Testis (tissue), 3 donors: ENCODE results near the gene ATF7. TPM values are rescaled to one million over a fixed set of nuclear protein-coding genes. Genes with fewer than 3 reads are reported as not detected.

Experiments used
- DNase-seq: peaks from one replicate; pipeline ENCODE4 v3.0.0-alpha.2; 2019
- H3K27ac ChIP-seq, 2 donors: fragments of 200-600 bp; sonication (generic); one replicate each; pipeline ENCODE4 v1.5.1; 2019
- H3K27me3 ChIP-seq: fragments of 200-600 bp; sonication (generic); one replicate; pipeline ENCODE4 v1.5.1; 2019
- H3K36me3 ChIP-seq: fragments of 200-600 bp; sonication (generic); one replicate; pipeline ENCODE4 v1.5.1; 2017; ENCODE audit warnings: low read depth; ENCODE audit errors: missing control alignments
- H3K4me1 ChIP-seq: fragments of 200-600 bp; sonication (generic); one replicate; pipeline ENCODE4 v1.5.1; 2019
- H3K4me3 ChIP-seq, 2 donors: fragments of 200-600 bp; sonication (generic); one replicate each; pipeline ENCODE4 v1.5.1; 2017 to 2019
- H3K9me3 ChIP-seq: fragments of 200-600 bp; sonication (generic); one replicate; pipeline ENCODE4 v1.5.1; 2017
- POLR2A ChIP-seq: fragments of 450-650 bp; IDR thresholded peaks from one replicate; pipeline ENCODE4 v1.6.1; 2017; ENCODE audit warnings: antibody characterized with exemption, mild to moderate bottlenecking, moderate library complexity
- WGBS, 2 donors: methylation state at CpG; one replicate each; pipeline ENCODE4 v1.1.5; 2018; 5-methylcytosine and 5-hydroxymethylcytosine counted together
- intact Hi-C: fragments of 100-400 bp; cut with DNase I; formaldehyde crosslinking; loops from one replicate; pipeline ENCODE4 v1.15.1; 2023; ENCODE audit warnings: low total_unique reads
- polyA plus RNA-seq: library from polyadenylated mRNA; stranded (reverse); fragments of 350-450 nt; fragmentation: Illumina TruSeq; extraction: RNeasy Lipid Tissue Mini Kit (QIAGEN cat#74804); gene quantifications from one replicate; pipeline ENCODE4 v1.2.3, GENCODE V29; 2014; ENCODE audit warnings: low read depth, low replicate concordance; ENCODE audit not compliant: insufficient read depth
- total RNA-seq, 2 donors: library from RNA; depleted of rRNA; stranded (reverse); fragments of >200 nt; gene quantifications; one replicate each; pipeline ENCODE4 v1.2.3, GENCODE V29; 2016
- TF ChIP-seq, protein P1 (sequence below), 3 experiments: fragments of 450-650 bp in 2 of 3; fragments of 200-600 bp in 1 of 3; sonication (generic) in 1 of 3; IDR thresholded peaks; one replicate each; pipeline ENCODE4 v1.5.1; 2016 to 2019; ENCODE audit warnings: antibody characterized with exemption in 3 of 3, mild to moderate bottlenecking in 2 of 3, moderate library complexity in 1 of 3

Gene ATF7
- total and polyA plus RNA-seq, 3 donors from 2014 or later, result 31.6 to 59.8 (median 55.1) TPM

DNA sequence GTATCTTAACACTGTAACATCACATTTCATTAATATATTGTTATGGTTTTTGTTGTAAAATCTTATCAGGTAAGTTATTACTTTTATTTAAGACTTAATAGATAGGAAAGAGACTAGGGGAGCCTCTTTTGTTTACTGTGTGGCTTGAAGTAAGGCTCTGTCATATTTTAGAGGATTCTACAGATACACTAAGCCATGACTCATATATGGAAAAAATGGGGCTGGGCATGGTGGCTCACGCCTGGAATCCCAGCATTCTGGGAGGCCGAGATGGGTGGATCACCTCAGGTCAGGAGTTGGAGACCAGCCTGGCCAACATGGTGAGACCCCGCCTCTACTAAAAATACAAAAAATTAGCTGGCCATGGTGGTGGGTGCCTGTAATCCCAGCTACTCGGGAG, 95.3 kb downstream of the ATF7 start:
- no peak overlapping the region for H3K4me3 ChIP-seq
- H3K36me3 ChIP-seq, result no peaks in the 10 kb centered on the region
- no peak for TF ChIP-seq POLR2A
- TF ChIP-seq, protein P1, sequence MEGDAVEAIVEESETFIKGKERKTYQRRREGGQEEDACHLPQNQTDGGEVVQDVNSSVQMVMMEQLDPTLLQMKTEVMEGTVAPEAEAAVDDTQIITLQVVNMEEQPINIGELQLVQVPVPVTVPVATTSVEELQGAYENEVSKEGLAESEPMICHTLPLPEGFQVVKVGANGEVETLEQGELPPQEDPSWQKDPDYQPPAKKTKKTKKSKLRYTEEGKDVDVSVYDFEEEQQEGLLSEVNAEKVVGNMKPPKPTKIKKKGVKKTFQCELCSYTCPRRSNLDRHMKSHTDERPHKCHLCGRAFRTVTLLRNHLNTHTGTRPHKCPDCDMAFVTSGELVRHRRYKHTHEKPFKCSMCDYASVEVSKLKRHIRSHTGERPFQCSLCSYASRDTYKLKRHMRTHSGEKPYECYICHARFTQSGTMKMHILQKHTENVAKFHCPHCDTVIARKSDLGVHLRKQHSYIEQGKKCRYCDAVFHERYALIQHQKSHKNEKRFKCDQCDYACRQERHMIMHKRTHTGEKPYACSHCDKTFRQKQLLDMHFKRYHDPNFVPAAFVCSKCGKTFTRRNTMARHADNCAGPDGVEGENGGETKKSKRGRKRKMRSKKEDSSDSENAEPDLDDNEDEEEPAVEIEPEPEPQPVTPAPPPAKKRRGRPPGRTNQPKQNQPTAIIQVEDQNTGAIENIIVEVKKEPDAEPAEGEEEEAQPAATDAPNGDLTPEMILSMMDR (IDR thresholded peaks at IDR 0.05), result no peak
- H3K4me1 ChIP-seq, result no peaks in the 10 kb centered on the region
- DNase-seq, result no peak
- no peak overlapping the region for H3K27ac ChIP-seq
- H3K27me3 ChIP-seq, result no peaks in the 10 kb centered on the region
- intact Hi-C loops, result no loop called here
- no peaks in the 10 kb centered on the region for H3K9me3 ChIP-seq
- WGBS, 2 donors, result 92 to 93% methylated on average over 4 of the region's 4 CpGs

DNA sequence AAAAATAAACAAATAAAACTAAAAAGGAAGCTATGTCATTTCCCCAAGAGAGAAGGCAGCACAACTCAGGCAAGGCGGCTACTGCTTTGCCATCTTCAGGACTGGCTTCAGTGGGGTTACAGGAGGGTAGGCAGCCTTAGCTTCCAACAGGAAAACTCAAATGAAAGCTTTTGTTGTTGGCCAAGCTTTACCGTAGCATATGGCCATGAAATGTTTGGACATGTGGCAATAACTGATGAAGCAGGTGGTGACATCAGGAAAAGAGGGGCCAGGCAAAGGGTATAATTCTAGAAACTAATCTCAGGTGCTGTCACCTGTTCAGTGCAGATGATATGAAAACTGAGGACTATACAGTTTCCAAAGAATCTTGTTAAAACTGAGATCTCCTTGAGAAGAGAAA, 96.1 kb downstream of the ATF7 start:
- no peak for TF ChIP-seq POLR2A
- TF ChIP-seq, protein P1 (IDR thresholded peaks at IDR 0.05), result no peak
- no peaks in the 10 kb centered on the region for H3K4me1 ChIP-seq
- no peaks in the 10 kb centered on the region for H3K36me3 ChIP-seq
- no peaks in the 10 kb centered on the region for H3K27me3 ChIP-seq
- H3K4me3 ChIP-seq, result no peak overlapping the region
- H3K27ac ChIP-seq, result no peak overlapping the region
- no peak for DNase-seq
- no peaks in the 10 kb centered on the region for H3K9me3 ChIP-seq
- intact Hi-C loops, result no loop called here
- WGBS, 2 donors, result 89 to 90% methylated on average over 2 of the region's 2 CpGs

DNA sequence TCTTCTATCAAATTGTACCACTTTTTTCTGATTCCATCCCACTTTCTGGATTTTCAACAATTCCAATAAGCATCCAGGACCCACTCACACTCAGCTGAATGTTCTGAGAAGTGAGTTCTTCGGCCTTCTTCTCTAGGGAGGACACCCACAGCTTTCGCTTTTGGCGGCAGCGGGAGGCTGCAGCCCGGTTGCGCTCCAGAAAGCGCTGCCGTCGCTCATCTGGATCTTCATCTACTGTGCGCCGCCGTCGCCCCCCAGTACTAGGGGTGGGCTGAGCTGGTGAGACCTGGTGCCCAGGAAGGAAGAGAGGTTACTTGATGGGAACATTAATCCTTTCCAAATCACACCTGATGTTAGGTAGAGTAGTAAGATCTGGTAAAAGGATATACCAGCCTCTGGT, 101.7 kb downstream of the ATF7 start:
- no peak for DNase-seq
- Histone ChIP-seq H3K4me3 (no peak overlapping the region), H3K4me1 (no peaks in the 10 kb centered on the region), H3K27ac (no peak overlapping the region), H3K27me3 (no peaks in the 10 kb centered on the region), H3K9me3 (no peaks in the 10 kb centered on the region), H3K36me3 (no peaks in the 10 kb centered on the region)
- 76 to 89% methylated on average over 10 to 13 of the region's 13 CpGs for WGBS, 2 donors
- TF ChIP-seq, protein P1 (IDR thresholded peaks at IDR 0.05), result no peak
- no peak for TF ChIP-seq POLR2A
- intact Hi-C loops, result no loop called here

DNA sequence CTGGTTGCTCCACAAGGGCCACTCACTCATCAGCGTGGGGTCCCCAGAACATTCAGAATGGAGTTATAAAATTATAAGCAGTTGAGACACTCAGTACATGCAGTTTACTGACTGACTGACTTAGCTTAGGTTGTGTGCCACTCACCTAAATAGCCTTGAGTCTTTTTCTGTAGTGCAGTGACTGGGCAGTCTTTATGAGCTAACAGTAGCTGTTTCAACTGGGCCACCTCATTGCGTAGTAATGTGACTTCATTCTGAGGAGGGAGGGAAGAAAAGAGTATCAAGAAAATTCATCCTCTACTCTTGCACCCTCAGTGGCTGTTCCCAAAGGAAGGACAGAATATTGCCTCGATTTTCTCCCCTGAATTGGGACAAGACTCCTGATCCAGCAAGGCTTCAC, 103.1 kb downstream of the ATF7 start:
- Histone ChIP-seq H3K36me3 (no peaks in the 10 kb centered on the region), H3K27me3 (no peaks in the 10 kb centered on the region), H3K4me1 (no peaks in the 10 kb centered on the region), H3K9me3 (no peaks in the 10 kb centered on the region), H3K27ac (no peak overlapping the region), H3K4me3 (no peak overlapping the region)
- TF ChIP-seq POLR2A, result no peak
- TF ChIP-seq, protein P1 (IDR thresholded peaks at IDR 0.05), result no peak
- 85 to 95% methylated on average over 3 of the region's 3 CpGs for WGBS, 2 donors
- intact Hi-C loops, result no loop called here
- no peak for DNase-seq

DNA sequence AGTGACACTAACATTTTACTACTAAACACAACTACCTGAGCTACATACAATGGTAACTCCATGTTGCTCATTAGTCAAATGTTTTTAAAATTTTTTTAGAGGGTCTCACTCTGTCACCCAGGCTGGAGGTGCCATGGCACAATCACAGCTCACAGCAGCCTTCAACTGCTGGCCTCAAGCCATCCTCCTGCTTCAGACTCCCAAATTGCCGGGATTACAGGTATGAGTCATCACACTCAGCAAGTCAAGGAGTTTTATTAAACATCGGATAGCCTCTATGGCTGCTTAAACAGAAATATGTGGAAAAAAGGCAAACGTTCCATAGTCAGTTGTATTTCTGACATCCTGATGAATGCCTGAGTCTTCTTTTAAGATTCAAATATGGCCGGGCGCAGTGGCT, 107.8 kb downstream of the ATF7 start:
- Histone ChIP-seq H3K27me3 (no peaks in the 10 kb centered on the region), H3K36me3 (no peaks in the 10 kb centered on the region), H3K27ac (no peak overlapping the region), H3K4me1 (no peaks in the 10 kb centered on the region), H3K4me3 (no peak overlapping the region), H3K9me3 (no peaks in the 10 kb centered on the region)
- WGBS, 2 donors, result 78 to 85% methylated on average over 5 of the region's 5 CpGs
- no peak for TF ChIP-seq POLR2A
- TF ChIP-seq, protein P1 (IDR thresholded peaks at IDR 0.05), result no peak
- DNase-seq, result no peak
- intact Hi-C loops, result no loop called here
